Measurements from ENCODE around the gene CRYAB. TPM values are rescaled to one million over a fixed set of nuclear protein-coding genes. Genes with fewer than 3 reads are reported as not detected.

Gene CRYAB
- total RNA-seq, 2 experiments from 2014 or later: not detected

DNA sequence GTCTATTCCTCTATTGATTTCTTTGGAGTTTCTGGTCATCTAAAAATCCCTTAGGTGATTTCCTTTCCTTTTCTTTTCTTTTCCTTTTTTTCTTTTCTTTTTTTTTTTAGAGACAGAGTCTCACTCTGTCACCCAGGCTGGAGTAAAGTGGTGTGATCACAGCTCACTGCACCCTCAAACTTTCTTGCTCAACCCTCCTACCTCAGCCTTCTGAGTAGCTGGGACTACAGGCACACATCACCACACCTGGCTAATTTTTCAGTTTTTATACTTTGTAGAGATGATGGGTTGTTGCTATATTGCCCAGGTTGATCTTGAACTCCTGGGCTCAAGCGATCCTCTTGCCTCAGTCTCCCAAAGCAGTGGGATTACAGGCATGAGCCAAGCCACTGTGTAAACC, 5.2 kb upstream of the CRYAB start:
- Histone ChIP-seq H3K9me3 (ENCODE audit: control insufficient read depth in 1 of 2, insufficient read depth in 1 of 2, low read length in 2 of 2) (peaks cover 0 to 3% of the 10 kb centered on the region in 2 experiments), H3K27me3 (ENCODE audit: control insufficient read depth in 1 of 2, insufficient read depth in 2 of 2, low read length in 2 of 2) (peaks cover 24 to 29% of the 10 kb centered on the region in 2 experiments), H3K4me1 (ENCODE audit: insufficient read depth, low read length) (no peaks in the 10 kb centered on the region), H3K36me3 (ENCODE audit: insufficient read depth, low read length) (no peaks in the 10 kb centered on the region), H3K27ac (ENCODE audit: low read depth in 1 of 2, low read length in 2 of 2) (no peak overlapping the region), H3K4me3 (ENCODE audit: low read length) (no peak overlapping the region)
- Mint-ChIP-seq H3K9me3 (no peaks in the 10 kb centered on the region), H3K27me3 (peaks cover 59% of the 10 kb centered on the region), H3K27ac (no peak overlapping the region), H3K4me3 (no peak overlapping the region), H3K4me1 (ENCODE audit: low read depth) (no peaks in the 10 kb centered on the region), H3K36me3 (ENCODE audit: low read depth) (no peaks in the 10 kb centered on the region)
- intact Hi-C loops (cut with DNase I, micrococcal nuclease): no loop called here
- DNase-seq (no peak), ATAC-seq (ENCODE audit: poor library complexity) (no peak)
- ChIA-PET CTCF (no interaction called here), POLR2A (no interaction called here)
- TF ChIP-seq, protein P1, sequence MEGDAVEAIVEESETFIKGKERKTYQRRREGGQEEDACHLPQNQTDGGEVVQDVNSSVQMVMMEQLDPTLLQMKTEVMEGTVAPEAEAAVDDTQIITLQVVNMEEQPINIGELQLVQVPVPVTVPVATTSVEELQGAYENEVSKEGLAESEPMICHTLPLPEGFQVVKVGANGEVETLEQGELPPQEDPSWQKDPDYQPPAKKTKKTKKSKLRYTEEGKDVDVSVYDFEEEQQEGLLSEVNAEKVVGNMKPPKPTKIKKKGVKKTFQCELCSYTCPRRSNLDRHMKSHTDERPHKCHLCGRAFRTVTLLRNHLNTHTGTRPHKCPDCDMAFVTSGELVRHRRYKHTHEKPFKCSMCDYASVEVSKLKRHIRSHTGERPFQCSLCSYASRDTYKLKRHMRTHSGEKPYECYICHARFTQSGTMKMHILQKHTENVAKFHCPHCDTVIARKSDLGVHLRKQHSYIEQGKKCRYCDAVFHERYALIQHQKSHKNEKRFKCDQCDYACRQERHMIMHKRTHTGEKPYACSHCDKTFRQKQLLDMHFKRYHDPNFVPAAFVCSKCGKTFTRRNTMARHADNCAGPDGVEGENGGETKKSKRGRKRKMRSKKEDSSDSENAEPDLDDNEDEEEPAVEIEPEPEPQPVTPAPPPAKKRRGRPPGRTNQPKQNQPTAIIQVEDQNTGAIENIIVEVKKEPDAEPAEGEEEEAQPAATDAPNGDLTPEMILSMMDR (IDR thresholded peaks at IDR 0.05): no peak

DNA sequence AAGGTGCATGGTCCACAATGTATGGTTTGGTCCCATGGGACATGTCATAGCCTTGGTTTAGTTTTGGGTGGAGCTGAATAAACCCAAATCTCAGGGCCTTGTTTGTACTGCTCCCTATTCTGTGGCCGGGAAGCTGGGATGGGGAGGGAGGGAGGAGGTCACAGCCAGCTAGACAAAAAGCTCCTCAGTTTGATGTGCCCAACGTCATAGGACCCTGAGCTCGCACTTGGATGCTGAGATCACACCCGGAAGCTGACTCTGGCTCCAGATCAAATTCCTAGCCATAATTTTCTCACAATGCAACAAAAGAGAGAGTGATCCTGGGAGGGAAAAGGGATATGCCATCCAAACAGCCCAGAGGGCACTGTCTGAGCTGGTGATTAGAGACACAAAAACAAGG, 2.4 kb upstream of the CRYAB start:
- Mint-ChIP-seq H3K27ac (no peak overlapping the region), H3K27me3 (peaks cover 74% of the 10 kb centered on the region), H3K4me1 (ENCODE audit: low read depth) (no peaks in the 10 kb centered on the region), H3K36me3 (ENCODE audit: low read depth) (no peaks in the 10 kb centered on the region), H3K9me3 (no peaks in the 10 kb centered on the region), H3K4me3 (no peak overlapping the region)
- Histone ChIP-seq H3K9me3 (ENCODE audit: control insufficient read depth in 1 of 2, insufficient read depth in 1 of 2, low read length in 2 of 2) (peaks cover 0 to 7% of the 10 kb centered on the region in 2 experiments), H3K27ac (ENCODE audit: low read depth in 1 of 2, low read length in 2 of 2) (no peak overlapping the region), H3K4me3 (ENCODE audit: low read length) (no peak overlapping the region), H3K36me3 (ENCODE audit: insufficient read depth, low read length) (no peaks in the 10 kb centered on the region), H3K4me1 (ENCODE audit: insufficient read depth, low read length) (no peaks in the 10 kb centered on the region), H3K27me3 (ENCODE audit: control insufficient read depth in 1 of 2, insufficient read depth in 2 of 2, low read length in 2 of 2) (peaks cover 32 to 39% of the 10 kb centered on the region in 2 experiments)
- POLR2A ChIA-PET: no interaction called here
- TF ChIP-seq, protein P1 (IDR thresholded peaks at IDR 0.05): no peak
- no peak for ATAC-seq (ENCODE audit: poor library complexity)
- DNase-seq: no peak
- CTCF ChIA-PET: no interaction called here
- intact Hi-C loops (cut with DNase I, micrococcal nuclease): no loop called here

GRCh38 chr11:111913031-111913861, 1.7 kb upstream of the CRYAB start:
- ChIA-PET CTCF (no interaction called here), POLR2A (no interaction called here)

More at GRCh38 chr11:111913031-111913861, 1.7 kb upstream of the CRYAB start:
- Histone ChIP-seq H3K36me3 (ENCODE audit: insufficient read depth, low read length) (no peaks in the 10 kb centered on the region), H3K4me3 (ENCODE audit: low read length) (no peak overlapping the region), H3K9me3 (ENCODE audit: control insufficient read depth in 1 of 2, insufficient read depth in 1 of 2, low read length in 2 of 2) (peaks cover 0 to 7% of the 10 kb centered on the region in 2 experiments), H3K27ac (ENCODE audit: low read depth in 1 of 2, low read length in 2 of 2) (no peak overlapping the region), H3K27me3 (ENCODE audit: control insufficient read depth in 1 of 2, insufficient read depth in 2 of 2, low read length in 2 of 2) (peaks cover 32 to 39% of the 10 kb centered on the region in 2 experiments), H3K4me1 (ENCODE audit: insufficient read depth, low read length) (no peaks in the 10 kb centered on the region)
- Mint-ChIP-seq H3K4me3 (no peak overlapping the region), H3K27me3 (peaks cover 74% of the 10 kb centered on the region), H3K36me3 (ENCODE audit: low read depth) (no peaks in the 10 kb centered on the region), H3K9me3 (no peaks in the 10 kb centered on the region), H3K4me1 (ENCODE audit: low read depth) (no peaks in the 10 kb centered on the region), H3K27ac (no peak overlapping the region)
- ATAC-seq (ENCODE audit: poor library complexity) (no peak), DNase-seq (no peak)
- intact Hi-C loops (cut with DNase I, micrococcal nuclease): no loop called here
- TF ChIP-seq, protein P1 (IDR thresholded peaks at IDR 0.05): no peak
